ENCODE measurements around the gene ANKRD36.
"Not testable (repeated sequence)": the region's sequence is repeated elsewhere in the genome, so short reads cannot be mapped to it uniquely, and the experiment has no call there.

Gene ANKRD36

DNA sequence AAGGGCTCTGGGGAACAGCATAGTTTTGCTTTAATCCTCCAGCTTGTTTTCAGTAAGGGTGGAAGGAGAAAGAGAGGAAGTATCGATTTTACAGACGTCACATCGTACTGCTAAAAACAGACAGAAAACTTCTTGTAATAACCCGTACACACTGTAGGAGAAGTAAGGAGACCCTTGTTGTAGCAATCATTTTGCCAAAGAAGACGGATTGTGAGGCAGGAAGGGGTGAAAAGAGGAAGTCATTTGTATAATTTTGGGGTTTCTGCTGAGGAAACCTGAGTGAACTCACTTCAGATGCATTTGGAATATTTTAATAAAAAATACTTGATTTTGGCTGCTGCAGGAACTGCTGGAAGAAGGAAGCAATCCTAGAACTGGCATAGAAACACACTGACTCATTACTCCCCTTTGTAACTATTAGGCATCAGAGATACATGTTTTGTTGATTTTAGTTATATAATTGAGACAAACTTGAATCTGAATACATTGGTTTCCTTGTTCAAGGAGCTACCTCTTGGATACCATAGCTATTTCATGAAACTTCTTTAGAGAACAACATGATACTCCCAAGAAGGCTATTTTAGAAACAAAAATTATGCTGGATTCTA is 89.8 kb downstream of the ANKRD36 start:
- H3K4me3 ChIP-seq (replicated peaks; ENCODE audit: low read depth, low read length); DNase-seq (ENCODE audit: extremely low read depth, low read depth): not testable (repeated sequence)

GRCh38 chr2:97210325-97210724 is 97.4 kb downstream of the ANKRD36 start:
- TF ChIP-seq, protein P1, sequence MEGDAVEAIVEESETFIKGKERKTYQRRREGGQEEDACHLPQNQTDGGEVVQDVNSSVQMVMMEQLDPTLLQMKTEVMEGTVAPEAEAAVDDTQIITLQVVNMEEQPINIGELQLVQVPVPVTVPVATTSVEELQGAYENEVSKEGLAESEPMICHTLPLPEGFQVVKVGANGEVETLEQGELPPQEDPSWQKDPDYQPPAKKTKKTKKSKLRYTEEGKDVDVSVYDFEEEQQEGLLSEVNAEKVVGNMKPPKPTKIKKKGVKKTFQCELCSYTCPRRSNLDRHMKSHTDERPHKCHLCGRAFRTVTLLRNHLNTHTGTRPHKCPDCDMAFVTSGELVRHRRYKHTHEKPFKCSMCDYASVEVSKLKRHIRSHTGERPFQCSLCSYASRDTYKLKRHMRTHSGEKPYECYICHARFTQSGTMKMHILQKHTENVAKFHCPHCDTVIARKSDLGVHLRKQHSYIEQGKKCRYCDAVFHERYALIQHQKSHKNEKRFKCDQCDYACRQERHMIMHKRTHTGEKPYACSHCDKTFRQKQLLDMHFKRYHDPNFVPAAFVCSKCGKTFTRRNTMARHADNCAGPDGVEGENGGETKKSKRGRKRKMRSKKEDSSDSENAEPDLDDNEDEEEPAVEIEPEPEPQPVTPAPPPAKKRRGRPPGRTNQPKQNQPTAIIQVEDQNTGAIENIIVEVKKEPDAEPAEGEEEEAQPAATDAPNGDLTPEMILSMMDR (IDR thresholded peaks at IDR 0.05; ENCODE audit: low read depth, low read length, missing control alignments) = no peak
- H3K4me3 ChIP-seq (replicated peaks; ENCODE audit: low read depth, low read length) = no peak overlapping the region

DNA sequence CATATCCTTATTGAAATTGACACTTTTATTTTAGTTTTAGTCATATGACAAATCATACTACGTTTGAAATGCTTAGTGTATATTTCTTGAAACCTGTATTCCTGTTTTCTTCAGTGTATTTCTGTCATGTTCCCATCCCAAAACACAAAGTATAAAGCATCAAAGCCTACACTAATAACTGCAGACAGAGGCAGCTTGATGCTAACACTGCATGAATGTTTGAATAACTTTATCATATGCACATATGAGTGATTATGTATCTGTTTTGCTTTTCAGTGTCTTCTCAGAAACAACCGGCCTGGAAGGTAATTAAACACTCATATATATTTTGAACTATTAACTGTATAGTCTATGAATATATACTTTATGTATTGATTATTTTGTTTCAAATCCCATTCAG is 102.1 kb downstream of the ANKRD36 start:
- DNase-seq (ENCODE audit: extremely low read depth, low read depth); H3K4me3 ChIP-seq (replicated peaks; ENCODE audit: low read depth, low read length): not testable (repeated sequence)

More at GRCh38 chr2:97210325-97210724, 97.4 kb downstream of the ANKRD36 start:
- DNase-seq (ENCODE audit: extremely low read depth, low read depth) = no peak

- DNase-seq (ENCODE audit: extremely low read depth, low read depth); H3K4me3 ChIP-seq (replicated peaks; ENCODE audit: low read depth, low read length): not testable (repeated sequence)
These were observed 118.1 kb downstream of the ANKRD36 start for GRCh38 chr2:97230848-97231585.

DNA sequence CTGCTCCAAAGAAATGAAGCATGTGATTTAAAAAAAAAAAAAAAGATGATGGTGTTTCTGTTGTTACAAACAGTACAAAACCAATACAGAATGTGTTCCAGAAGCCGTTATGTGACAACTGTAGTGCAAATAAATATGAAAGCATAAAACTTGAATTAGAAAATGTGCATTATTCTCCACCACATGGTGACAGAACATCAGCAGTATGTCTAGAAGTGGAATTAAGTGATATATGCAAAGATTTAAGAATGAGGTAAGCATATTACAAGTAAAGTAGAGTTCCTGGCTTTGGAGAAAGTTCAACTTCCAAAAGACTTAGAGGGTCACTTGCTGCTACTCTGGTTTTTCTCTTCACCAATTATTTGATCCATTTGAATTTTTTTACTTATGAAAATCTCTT is 120.0 kb downstream of the ANKRD36 start:
- DNase-seq (ENCODE audit: extremely low read depth, low read depth); H3K4me3 ChIP-seq (replicated peaks; ENCODE audit: low read depth, low read length): not testable (repeated sequence)

- not testable (repeated sequence) for H3K4me3 ChIP-seq (replicated peaks; ENCODE audit: low read depth, low read length); DNase-seq (ENCODE audit: extremely low read depth, low read depth)
These were observed 120.8 kb downstream of the ANKRD36 start for GRCh38 chr2:97233660-97234295.

DNA sequence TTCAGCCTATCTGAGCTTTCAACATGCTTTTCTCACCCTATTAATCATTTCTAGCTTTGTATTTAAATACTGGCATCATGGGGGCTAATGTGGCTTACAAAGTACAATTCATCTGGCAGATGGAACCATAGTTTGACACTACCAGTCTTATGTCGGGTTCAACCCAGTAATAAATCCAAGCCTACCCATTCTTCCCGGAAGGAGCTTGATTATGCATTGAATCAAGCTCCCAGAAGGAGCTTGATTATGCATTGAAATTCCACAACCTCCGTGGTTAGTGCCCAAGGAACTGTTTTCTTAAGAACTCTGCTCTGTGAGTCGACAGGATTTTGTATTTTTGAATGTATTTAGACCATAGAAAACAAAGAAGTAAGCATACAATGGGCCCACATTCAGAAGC is 148.2 kb downstream of the ANKRD36 start:
- not testable (repeated sequence) for DNase-seq (ENCODE audit: extremely low read depth, low read depth); H3K4me3 ChIP-seq (replicated peaks; ENCODE audit: low read depth, low read length)

GRCh38 chr2:97266449-97266848 is 153.5 kb downstream of the ANKRD36 start:
- H3K4me3 ChIP-seq (replicated peaks; ENCODE audit: low read depth, low read length); DNase-seq (ENCODE audit: extremely low read depth, low read depth): not testable (repeated sequence)

GRCh38 chr2:97267411-97268074 is 154.6 kb downstream of the ANKRD36 start:
- H3K4me3 ChIP-seq (replicated peaks; ENCODE audit: low read depth, low read length) = no peak overlapping the region
- TF ChIP-seq, protein P1 (IDR thresholded peaks at IDR 0.05; ENCODE audit: low read depth, low read length, missing control alignments) = no peak
- no peak for DNase-seq (ENCODE audit: extremely low read depth, low read depth)

- not testable (repeated sequence) for H3K4me3 ChIP-seq (replicated peaks; ENCODE audit: low read depth, low read length); DNase-seq (ENCODE audit: extremely low read depth, low read depth)
These were observed 155.2 kb downstream of the ANKRD36 start for GRCh38 chr2:97268075-97268591.

DNA sequence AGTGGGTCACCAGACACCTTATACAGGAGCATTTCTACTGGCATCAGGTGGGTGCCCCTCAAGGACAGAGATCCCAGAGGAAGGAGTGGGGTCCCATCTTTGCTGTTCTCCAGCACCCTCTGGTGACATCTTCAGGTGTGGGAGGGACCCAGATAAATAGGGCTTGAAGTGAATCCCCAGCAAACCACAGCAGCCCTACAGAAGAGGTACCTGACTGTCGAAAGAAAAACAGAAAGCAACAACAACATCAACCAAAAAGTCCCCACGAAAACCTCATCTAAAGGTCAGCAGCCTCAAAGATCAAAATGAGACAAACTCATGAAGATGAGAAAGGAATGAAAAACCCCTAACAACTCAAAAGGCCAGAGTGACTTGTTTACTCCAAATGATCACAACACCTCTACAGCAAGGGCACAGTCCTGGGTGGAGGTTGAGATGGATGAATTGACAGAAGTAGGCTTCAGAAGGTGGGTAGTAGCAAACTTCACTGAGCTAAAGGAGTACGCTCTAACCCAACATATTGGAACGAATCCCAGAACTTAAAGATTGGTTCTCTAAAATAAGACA is 163.4 kb downstream of the ANKRD36 start:
- not testable (repeated sequence) for DNase-seq (ENCODE audit: extremely low read depth, low read depth); H3K4me3 ChIP-seq (replicated peaks; ENCODE audit: low read depth, low read length)

- not testable (repeated sequence) for H3K4me3 ChIP-seq (replicated peaks; ENCODE audit: low read depth, low read length); DNase-seq (ENCODE audit: extremely low read depth, low read depth)
These were observed 172.2 kb downstream of the ANKRD36 start for GRCh38 chr2:97285187-97285586.

GRCh38 chr2:97293687-97294086 is 180.7 kb downstream of the ANKRD36 start:
- not testable (repeated sequence) for DNase-seq (ENCODE audit: extremely low read depth, low read depth); H3K4me3 ChIP-seq (replicated peaks; ENCODE audit: low read depth, low read length)

All from HFF-Myc (cell line).